Suprapubic skin (tissue), 3 donors: ENCODE data around the gene LDLRAD4.

Experiments used
- POLR2AphosphoS5 ChIP-seq, 3 donors: sonication (generic); formaldehyde crosslinking; IDR thresholded peaks; one replicate each; pipeline ENCODE4 v1.6.1; 2017; ENCODE audit warnings: antibody characterized with exemption in 3 of 3
- TF ChIP-seq, protein P1 (sequence below), 2 donors: fragments of 200-600 bp in 1 of 2; fragments of 450-650 bp in 1 of 2; sonication (generic) in 1 of 2; IDR thresholded peaks; one replicate each; pipeline ENCODE4 v1.5.1; 2016 to 2019; ENCODE audit warnings: antibody characterized with exemption in 2 of 2, mild to moderate bottlenecking in 1 of 2, moderate library complexity in 1 of 2

GRCh38 chr18:13450289-13451212, 232.0 kb downstream of the LDLRAD4 start:
- TF ChIP-seq, protein P1, sequence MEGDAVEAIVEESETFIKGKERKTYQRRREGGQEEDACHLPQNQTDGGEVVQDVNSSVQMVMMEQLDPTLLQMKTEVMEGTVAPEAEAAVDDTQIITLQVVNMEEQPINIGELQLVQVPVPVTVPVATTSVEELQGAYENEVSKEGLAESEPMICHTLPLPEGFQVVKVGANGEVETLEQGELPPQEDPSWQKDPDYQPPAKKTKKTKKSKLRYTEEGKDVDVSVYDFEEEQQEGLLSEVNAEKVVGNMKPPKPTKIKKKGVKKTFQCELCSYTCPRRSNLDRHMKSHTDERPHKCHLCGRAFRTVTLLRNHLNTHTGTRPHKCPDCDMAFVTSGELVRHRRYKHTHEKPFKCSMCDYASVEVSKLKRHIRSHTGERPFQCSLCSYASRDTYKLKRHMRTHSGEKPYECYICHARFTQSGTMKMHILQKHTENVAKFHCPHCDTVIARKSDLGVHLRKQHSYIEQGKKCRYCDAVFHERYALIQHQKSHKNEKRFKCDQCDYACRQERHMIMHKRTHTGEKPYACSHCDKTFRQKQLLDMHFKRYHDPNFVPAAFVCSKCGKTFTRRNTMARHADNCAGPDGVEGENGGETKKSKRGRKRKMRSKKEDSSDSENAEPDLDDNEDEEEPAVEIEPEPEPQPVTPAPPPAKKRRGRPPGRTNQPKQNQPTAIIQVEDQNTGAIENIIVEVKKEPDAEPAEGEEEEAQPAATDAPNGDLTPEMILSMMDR (IDR thresholded peaks at IDR 0.05), result no peak
- TF ChIP-seq POLR2AphosphoS5 (IDR thresholded peaks at IDR 0.05), result no peak
